Thyroid gland (tissue), 4 donors: Measurements from ENCODE around the gene SERPINA4. TPM values are rescaled to one million over a fixed set of nuclear protein-coding genes. Genes with fewer than 3 reads are reported as not detected.

Experiments used
- DNase-seq, 2 donors: peaks; one replicate each; pipeline ENCODE4 v3.0.0-alpha.2; 2019
- H3K27ac ChIP-seq, 3 donors: fragments of 200-600 bp; sonication (generic); 1 replicate in 2 of 3; 2 replicates in 1 of 3; pipeline ENCODE4 v1.5.1; 2016 to 2019; ENCODE audit warnings: mild to moderate bottlenecking in 1 of 3, moderate library complexity in 1 of 3
- H3K27me3 ChIP-seq: fragments of 200-600 bp; sonication (generic); one replicate; pipeline ENCODE4 v1.5.1; 2019
- H3K36me3 ChIP-seq, 2 donors: fragments of 200-600 bp; sonication (generic); one replicate each; pipeline ENCODE4 v1.5.1; 2016 to 2019
- H3K4me1 ChIP-seq, 2 donors: fragments of 200-600 bp; sonication (generic); one replicate each; pipeline ENCODE4 v1.5.1; 2017 to 2019
- H3K4me3 ChIP-seq, 3 donors: fragments of 200-600 bp; sonication (generic); replicated peaks in 1 of 3; 1 replicate in 2 of 3; 2 replicates in 1 of 3; pipeline ENCODE4 v1.5.1; 2016; ENCODE audit warnings: mild to moderate bottlenecking in 1 of 3
- H3K9me3 ChIP-seq: fragments of 200-600 bp; sonication (generic); one replicate; pipeline ENCODE4 v1.5.1; 2017
- POLR2A ChIP-seq, 2 donors: fragments of 450-650 bp; IDR thresholded peaks; one replicate each; pipeline ENCODE4 v1.6.1; 2017; ENCODE audit warnings: antibody characterized with exemption in 2 of 2, mild to moderate bottlenecking in 2 of 2, moderate library complexity in 1 of 2
- WGBS, 2 donors: methylation state at CpG; one replicate each; pipeline ENCODE4 v1.1.5; 2017; 5-methylcytosine and 5-hydroxymethylcytosine counted together
- intact Hi-C: fragments of 100-400 bp; cut with DNase I; formaldehyde crosslinking; loops from one replicate; pipeline ENCODE4 v1.15.1; 2023
- total RNA-seq, 4 donors: library from RNA; depleted of rRNA; stranded (reverse); fragments of >200 nt; gene quantifications; one replicate each; pipeline ENCODE4 v1.2.3, GENCODE V29; 2016
- TF ChIP-seq, protein P1 (sequence below), 6 experiments: fragments of 200-600 bp in 3 of 6; fragments of 450-650 bp in 3 of 6; sonication (generic) in 3 of 6; IDR thresholded peaks; one replicate each; pipeline ENCODE4 v1.5.1; 2016 to 2019; ENCODE audit warnings: antibody characterized with exemption in 6 of 6, mild to moderate bottlenecking in 2 of 6, inconsistent platforms in 1 of 6, moderate library complexity in 1 of 6

Gene SERPINA4
- total RNA-seq, 4 donors from 2014 or later = not detected

DNA sequence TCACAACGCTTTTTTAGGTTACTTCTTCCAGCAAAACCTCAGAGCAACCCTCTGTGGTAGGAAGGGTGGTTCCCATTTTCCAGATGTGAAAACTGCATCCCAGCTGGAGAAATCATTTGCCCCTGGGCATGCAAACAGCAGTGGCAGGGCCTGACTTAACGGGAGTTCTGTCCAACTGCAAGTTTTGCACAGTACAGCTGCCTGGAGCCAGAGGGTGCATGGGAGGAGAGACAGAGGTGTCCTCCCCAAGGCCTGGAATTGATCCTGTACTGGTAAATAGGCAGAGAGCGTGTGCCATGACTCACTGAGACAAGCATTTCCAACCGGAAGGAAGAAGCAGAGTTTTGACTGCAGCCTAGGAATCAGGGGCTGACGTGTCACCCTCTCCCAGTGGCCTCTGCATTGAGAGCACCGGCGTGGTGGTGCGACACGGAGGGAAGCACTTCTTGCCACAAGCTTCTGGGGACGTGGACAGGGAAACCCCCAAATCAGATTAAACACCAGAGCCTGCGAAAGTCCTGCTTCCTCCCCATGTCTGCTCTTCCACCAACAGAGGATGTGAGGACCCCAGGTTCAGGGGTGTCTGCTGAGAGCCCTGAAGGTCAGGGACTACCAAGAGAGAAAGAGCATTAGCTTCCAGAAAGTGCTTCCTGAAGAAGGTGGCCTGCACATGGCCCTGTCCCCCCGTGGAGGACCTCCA, 19.0 kb upstream of the SERPINA4 start:
- TF ChIP-seq, protein P1, sequence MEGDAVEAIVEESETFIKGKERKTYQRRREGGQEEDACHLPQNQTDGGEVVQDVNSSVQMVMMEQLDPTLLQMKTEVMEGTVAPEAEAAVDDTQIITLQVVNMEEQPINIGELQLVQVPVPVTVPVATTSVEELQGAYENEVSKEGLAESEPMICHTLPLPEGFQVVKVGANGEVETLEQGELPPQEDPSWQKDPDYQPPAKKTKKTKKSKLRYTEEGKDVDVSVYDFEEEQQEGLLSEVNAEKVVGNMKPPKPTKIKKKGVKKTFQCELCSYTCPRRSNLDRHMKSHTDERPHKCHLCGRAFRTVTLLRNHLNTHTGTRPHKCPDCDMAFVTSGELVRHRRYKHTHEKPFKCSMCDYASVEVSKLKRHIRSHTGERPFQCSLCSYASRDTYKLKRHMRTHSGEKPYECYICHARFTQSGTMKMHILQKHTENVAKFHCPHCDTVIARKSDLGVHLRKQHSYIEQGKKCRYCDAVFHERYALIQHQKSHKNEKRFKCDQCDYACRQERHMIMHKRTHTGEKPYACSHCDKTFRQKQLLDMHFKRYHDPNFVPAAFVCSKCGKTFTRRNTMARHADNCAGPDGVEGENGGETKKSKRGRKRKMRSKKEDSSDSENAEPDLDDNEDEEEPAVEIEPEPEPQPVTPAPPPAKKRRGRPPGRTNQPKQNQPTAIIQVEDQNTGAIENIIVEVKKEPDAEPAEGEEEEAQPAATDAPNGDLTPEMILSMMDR (IDR thresholded peaks at IDR 0.05) = no peak
- no peak for TF ChIP-seq POLR2A (IDR thresholded peaks at IDR 0.05)
- DNase-seq = no peak
- no peak overlapping the region for H3K27ac ChIP-seq
- H3K27me3 ChIP-seq = no peaks in the 10 kb centered on the region
- no peak overlapping the region for H3K4me3 ChIP-seq
- H3K36me3 ChIP-seq = no peaks in the 10 kb centered on the region
- no peaks in the 10 kb centered on the region for H3K4me1 ChIP-seq
- WGBS, 2 donors = 82 to 85% methylated on average over 11 to 12 of the region's 12 CpGs
- H3K9me3 ChIP-seq = no peaks in the 10 kb centered on the region
- intact Hi-C loops = no loop called here

DNA sequence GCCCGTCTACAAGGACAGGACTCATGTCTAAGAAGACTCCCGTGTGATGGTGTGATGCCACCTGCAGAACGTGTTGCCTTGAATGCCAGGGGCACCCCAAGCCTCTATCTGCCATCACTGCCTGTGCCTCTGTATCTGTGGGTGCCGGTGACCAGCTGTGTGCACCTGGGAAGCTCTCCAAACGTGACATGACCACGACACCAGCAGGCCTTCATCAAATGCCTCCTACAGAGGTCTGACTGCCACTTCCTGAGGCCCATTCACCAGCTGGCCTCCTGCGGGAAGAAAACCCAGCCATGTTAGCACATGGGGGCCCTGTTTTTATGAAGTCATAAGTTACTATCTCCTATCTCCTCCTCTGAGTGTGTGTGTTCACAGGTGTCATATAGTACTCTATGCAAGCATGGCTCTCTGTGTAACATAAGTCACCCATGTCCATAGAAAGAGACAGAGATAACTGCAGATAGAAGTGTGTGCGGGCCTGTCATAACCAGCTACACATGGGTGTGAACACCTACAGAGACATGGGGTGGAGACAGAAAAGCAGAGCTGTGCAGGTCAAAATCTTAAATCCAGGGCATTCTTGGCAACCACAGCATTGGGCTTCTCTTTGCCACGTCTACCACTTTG, 18.3 kb upstream of the SERPINA4 start:
- no peak for TF ChIP-seq POLR2A (IDR thresholded peaks at IDR 0.05)
- TF ChIP-seq, protein P1 (IDR thresholded peaks at IDR 0.05) = no peak
- intact Hi-C loops = no loop called here
- H3K36me3 ChIP-seq = no peaks in the 10 kb centered on the region
- H3K27me3 ChIP-seq = no peaks in the 10 kb centered on the region
- DNase-seq = no peak
- H3K9me3 ChIP-seq = no peaks in the 10 kb centered on the region
- H3K27ac ChIP-seq = no peak overlapping the region
- no peaks in the 10 kb centered on the region for H3K4me1 ChIP-seq
- 76 to 82% methylated on average over 8 to 9 of the region's 9 CpGs for WGBS, 2 donors
- no peak overlapping the region for H3K4me3 ChIP-seq

DNA sequence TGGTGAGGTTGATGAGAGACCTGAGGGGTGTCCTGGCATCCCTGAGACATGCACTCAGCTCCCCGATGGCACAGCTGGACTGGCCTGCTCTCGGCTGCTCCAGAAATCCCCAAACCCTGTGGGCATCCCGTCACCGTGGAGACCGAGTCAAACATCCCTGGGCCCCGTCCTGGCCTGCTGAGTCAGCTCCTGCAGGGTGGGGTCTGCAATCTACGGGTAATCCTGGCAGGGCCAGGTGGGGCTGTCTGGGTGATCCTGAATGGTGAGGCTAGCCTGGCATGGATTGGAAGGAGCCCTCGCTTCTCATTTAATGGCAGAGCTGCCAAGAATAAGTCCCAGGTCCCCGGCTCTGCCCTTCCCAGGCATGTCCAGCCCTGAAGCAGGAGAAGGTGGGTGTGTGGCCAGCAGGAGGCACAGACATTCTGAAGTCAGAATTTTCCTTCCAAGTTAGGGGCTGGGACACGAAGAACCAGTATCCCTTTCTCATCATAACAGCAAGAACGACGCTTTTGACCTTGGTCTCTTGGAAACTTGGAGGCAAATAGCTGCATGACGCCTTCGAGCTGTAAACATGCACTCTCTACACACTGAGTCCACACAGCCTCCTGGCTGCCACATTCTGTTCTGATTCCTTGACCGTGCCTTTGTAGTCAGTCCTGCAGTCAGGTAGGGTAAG, 17.7 kb upstream of the SERPINA4 start:
- Histone ChIP-seq H3K4me3 (no peak overlapping the region), H3K27ac (no peak overlapping the region), H3K36me3 (no peaks in the 10 kb centered on the region), H3K27me3 (no peaks in the 10 kb centered on the region), H3K4me1 (no peaks in the 10 kb centered on the region), H3K9me3 (no peaks in the 10 kb centered on the region)
- DNase-seq = no peak
- 75 to 81% methylated on average over 9 to 10 of the region's 15 CpGs for WGBS, 2 donors
- intact Hi-C loops = no loop called here
- TF ChIP-seq POLR2A (IDR thresholded peaks at IDR 0.05) = no peak
- TF ChIP-seq, protein P1 (IDR thresholded peaks at IDR 0.05) = no peak

DNA sequence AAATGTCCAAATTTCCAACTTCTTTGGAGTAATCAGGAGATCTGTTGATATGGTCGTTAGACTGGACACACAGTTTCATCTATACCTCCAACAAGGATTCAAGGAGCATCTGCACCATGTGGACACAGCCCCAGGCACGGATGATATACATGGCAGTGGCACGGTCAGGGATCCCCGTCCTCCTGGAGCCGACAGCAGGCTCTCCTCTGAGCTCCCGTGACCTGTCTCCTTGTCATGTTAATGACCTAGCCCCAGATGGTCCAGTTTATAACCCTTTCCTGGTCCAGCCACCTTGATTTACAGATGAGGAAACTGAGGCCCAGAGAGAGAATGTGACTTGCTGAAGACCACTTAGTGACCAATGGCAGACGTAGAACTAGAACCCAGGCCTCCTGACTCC, 16.5 kb upstream of the SERPINA4 start:
- Histone ChIP-seq H3K4me3 (no peak overlapping the region), H3K4me1 (no peaks in the 10 kb centered on the region), H3K27ac (no peak overlapping the region), H3K9me3 (no peaks in the 10 kb centered on the region), H3K36me3 (no peaks in the 10 kb centered on the region), H3K27me3 (no peaks in the 10 kb centered on the region)
- intact Hi-C loops = no loop called here
- no peak for TF ChIP-seq POLR2A (IDR thresholded peaks at IDR 0.05)
- TF ChIP-seq, protein P1 (IDR thresholded peaks at IDR 0.05) = no peak
- 69 to 79% methylated on average over 7 of the region's 7 CpGs for WGBS, 2 donors
- DNase-seq = no peak
